ENCODE measurements around the gene LMBR1. TPM values are rescaled to one million over a fixed set of nuclear protein-coding genes. Genes with fewer than 3 reads are reported as not detected.

LMBR1 gene
- total RNA-seq, 2 experiments from 2014 or later: 42.7 to 50.6 TPM

DNA sequence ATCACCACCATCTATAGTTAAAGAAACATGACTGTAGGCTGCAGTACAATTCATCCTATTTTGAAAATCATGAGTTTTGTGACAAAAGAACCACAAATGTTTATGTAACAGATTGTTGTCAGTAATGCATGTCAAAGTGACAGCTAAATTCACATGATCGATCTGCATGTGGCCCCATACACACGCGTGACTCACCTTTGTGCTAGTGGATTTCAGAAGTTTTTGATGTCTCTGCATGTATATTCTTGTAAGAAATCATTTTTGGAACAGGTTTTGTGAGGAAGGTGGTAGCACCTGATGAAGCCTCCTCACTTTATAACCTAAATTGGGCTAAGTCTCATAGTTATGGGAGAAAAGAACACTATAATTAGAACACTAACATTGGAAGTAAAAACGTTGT is 235.3 kb downstream of the LMBR1 start:
- ATAC-seq (no peak), DNase-seq (no peak)
- Mint-ChIP-seq H3K27me3 (peaks cover 14% of the 10 kb centered on the region), H3K27ac (no peak overlapping the region), H3K36me3 (ENCODE audit: low read depth) (no peaks in the 10 kb centered on the region), H3K4me3 (no peak overlapping the region), H3K4me1 (ENCODE audit: low read depth) (peaks cover 2% of the 10 kb centered on the region), H3K9me3 (no peaks in the 10 kb centered on the region)
- intact Hi-C loops (cut with micrococcal nuclease): loop anchor here (10.0 kb wide), 1 partner anchor 167 kb away; no protein-coding TSS in a partner anchor
- ChIA-PET POLR2A (no interaction called here), CTCF (no interaction called here)
- TF ChIP-seq, protein P1, sequence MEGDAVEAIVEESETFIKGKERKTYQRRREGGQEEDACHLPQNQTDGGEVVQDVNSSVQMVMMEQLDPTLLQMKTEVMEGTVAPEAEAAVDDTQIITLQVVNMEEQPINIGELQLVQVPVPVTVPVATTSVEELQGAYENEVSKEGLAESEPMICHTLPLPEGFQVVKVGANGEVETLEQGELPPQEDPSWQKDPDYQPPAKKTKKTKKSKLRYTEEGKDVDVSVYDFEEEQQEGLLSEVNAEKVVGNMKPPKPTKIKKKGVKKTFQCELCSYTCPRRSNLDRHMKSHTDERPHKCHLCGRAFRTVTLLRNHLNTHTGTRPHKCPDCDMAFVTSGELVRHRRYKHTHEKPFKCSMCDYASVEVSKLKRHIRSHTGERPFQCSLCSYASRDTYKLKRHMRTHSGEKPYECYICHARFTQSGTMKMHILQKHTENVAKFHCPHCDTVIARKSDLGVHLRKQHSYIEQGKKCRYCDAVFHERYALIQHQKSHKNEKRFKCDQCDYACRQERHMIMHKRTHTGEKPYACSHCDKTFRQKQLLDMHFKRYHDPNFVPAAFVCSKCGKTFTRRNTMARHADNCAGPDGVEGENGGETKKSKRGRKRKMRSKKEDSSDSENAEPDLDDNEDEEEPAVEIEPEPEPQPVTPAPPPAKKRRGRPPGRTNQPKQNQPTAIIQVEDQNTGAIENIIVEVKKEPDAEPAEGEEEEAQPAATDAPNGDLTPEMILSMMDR (IDR thresholded peaks at IDR 0.05): no peak

DNA sequence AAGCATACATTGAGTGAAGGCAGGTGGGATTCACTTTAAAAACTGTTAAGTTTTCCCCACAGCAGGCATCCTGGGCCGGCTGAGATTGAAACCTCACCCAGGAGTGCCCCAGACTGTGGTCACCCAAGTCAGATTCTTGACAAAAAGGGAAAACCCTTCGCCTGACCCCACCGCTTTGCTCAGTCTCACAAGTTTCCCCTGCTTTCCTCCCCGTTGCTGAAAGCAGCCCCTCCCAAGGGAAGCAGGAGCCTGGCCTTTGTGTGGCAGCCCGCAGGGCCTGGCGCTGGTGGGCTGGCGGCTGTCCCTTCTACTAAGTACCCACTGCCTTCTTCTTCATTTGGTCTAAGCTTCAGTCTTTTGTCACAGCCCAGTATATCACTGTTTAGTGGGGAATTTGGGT is 236.4 kb downstream of the LMBR1 start:
- ChIA-PET POLR2A (no interaction called here), CTCF (no interaction called here)
- Mint-ChIP-seq H3K27me3 (peaks cover 19% of the 10 kb centered on the region), H3K4me3 (no peak overlapping the region), H3K27ac (no peak overlapping the region), H3K36me3 (ENCODE audit: low read depth) (no peaks in the 10 kb centered on the region), H3K9me3 (no peaks in the 10 kb centered on the region), H3K4me1 (ENCODE audit: low read depth) (peaks cover 2% of the 10 kb centered on the region)
- DNase-seq (no peak), ATAC-seq (no peak)
- TF ChIP-seq, protein P1 (IDR thresholded peaks at IDR 0.05): no peak
- intact Hi-C loops (cut with micrococcal nuclease): loop anchor here (10.0 kb wide), 1 partner anchor 168 kb away; no protein-coding TSS in a partner anchor

DNA sequence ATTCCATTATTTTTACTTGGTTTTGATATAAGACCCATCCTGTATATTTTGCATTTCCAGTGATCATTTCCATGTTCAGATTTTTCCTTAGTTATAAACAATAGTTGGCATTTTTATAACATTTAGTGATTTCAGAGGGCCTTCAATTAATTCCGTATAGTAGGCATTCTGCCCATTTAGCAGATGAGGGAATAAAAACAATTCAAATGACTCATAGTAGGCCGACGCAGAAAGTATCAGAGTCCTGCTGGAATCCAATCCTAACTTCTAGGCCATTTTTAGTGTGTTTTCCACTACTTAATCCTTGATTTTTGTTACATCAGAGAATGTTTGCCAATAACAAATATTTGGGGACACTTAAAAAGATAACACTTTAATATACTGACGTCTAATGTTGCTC is 237.0 kb downstream of the LMBR1 start:
- Mint-ChIP-seq H3K36me3 (ENCODE audit: low read depth) (no peaks in the 10 kb centered on the region), H3K4me3 (no peak overlapping the region), H3K27ac (no peak overlapping the region), H3K4me1 (ENCODE audit: low read depth) (peaks cover 2% of the 10 kb centered on the region), H3K27me3 (peaks cover 21% of the 10 kb centered on the region), H3K9me3 (no peaks in the 10 kb centered on the region)
- no peak for ATAC-seq
- no peak for DNase-seq
- ChIA-PET CTCF (no interaction called here), POLR2A (no interaction called here)
- intact Hi-C loops (cut with micrococcal nuclease): loop anchor here (10.0 kb wide), 1 partner anchor 169 kb away; no protein-coding TSS in a partner anchor
- TF ChIP-seq, protein P1 (IDR thresholded peaks at IDR 0.05): no peak

DNA sequence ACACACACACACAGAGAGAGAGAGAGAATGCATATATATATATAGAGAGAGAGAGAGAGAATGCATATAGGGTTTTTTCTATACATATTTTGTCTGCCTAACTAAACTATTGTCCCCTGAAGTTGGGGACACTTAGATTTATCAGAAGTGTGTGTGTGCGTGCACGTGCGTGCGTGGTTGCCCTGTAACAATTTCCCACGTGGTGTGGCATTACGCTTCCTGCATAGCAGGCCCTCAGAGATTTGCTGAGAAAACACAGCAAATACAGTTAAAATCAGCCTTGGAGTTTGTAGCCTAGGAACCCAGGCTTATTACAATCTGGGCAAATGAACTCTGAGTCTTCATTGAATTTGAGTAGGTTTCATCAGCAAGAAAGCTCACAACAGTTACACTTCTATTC is 237.7 kb downstream of the LMBR1 start:
- POLR2A ChIA-PET: no interaction called here
- Mint-ChIP-seq H3K27me3 (peaks cover 28% of the 10 kb centered on the region), H3K9me3 (no peaks in the 10 kb centered on the region), H3K4me1 (ENCODE audit: low read depth) (peaks cover 2% of the 10 kb centered on the region), H3K27ac (no peak overlapping the region), H3K36me3 (ENCODE audit: low read depth) (no peaks in the 10 kb centered on the region), H3K4me3 (no peak overlapping the region)
- intact Hi-C loops (cut with micrococcal nuclease): loop anchor here (10.0 kb wide), 1 partner anchor 170 kb away; no protein-coding TSS in a partner anchor
- TF ChIP-seq, protein P1 (IDR thresholded peaks at IDR 0.05): no peak
- ATAC-seq: no peak
- no peak for DNase-seq
- CTCF ChIA-PET: no interaction called here

DNA sequence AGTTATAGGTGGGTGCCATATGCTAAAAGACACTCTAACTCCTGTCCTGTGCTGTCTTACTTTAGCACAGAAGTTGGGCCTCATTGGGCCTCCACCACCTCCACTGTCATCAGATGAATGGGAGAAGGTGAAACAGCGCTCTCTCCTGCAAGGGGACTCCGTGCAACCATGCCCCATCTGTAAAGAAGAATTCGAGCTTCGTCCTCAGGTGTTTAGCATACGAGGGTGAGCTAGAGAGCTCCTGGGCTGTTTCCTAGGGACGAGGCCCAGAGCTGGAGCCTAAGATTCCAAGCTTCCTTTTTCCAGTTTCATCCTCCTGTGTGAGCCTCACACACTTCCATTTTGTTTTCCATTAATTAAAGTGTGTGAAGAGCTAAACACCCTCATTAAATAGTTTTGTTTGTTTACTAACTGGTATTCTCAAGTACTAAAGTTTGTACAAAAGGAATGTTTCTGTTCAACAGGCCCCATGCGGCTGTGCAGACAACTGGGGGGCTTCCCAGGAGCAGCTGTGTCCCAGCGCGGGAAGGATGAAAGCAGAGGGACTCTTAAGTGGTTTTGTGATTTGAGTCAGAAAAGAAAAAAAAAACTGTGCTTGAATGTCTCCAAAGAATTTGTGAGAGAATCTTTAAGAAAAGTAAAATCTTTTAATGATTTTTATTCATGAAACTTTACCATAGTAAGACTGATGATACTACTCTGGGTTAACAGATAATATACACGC is 238.3 kb downstream of the LMBR1 start:
- Mint-ChIP-seq H3K27ac (no peak overlapping the region), H3K36me3 (ENCODE audit: low read depth) (no peaks in the 10 kb centered on the region), H3K4me3 (no peak overlapping the region), H3K27me3 (peaks cover 34% of the 10 kb centered on the region), H3K9me3 (no peaks in the 10 kb centered on the region), H3K4me1 (ENCODE audit: low read depth) (peaks cover 2% of the 10 kb centered on the region)
- POLR2A ChIA-PET: no interaction called here
- intact Hi-C loops (cut with micrococcal nuclease): loop anchor here (10.0 kb wide), 1 partner anchor 170 kb away; no protein-coding TSS in a partner anchor
- ATAC-seq (no peak), DNase-seq (no peak)
- CTCF ChIA-PET: no interaction called here
- TF ChIP-seq, protein P1 (IDR thresholded peaks at IDR 0.05): no peak
